Stimulated activated CD8-positive, alpha-beta memory T cell treated with anti-CD3 and anti-CD28 coated beads, Interleukin-12 subunit alpha, Interleukin-12 subunit beta, amount 100 ng/mL, for 24 hours (primary cell): Measurements from ENCODE around the gene ECHS1.
"Not testable (repeated sequence)": the region's sequence is repeated elsewhere in the genome, so short reads cannot be mapped to it uniquely, and the experiment has no call there.

Experiments
- DNase-seq: peaks from one replicate; pipeline ENCODE4 v3.0.0-alpha.2; 2020; ENCODE audit errors: extremely low read depth

The ECHS1 gene

DNA sequence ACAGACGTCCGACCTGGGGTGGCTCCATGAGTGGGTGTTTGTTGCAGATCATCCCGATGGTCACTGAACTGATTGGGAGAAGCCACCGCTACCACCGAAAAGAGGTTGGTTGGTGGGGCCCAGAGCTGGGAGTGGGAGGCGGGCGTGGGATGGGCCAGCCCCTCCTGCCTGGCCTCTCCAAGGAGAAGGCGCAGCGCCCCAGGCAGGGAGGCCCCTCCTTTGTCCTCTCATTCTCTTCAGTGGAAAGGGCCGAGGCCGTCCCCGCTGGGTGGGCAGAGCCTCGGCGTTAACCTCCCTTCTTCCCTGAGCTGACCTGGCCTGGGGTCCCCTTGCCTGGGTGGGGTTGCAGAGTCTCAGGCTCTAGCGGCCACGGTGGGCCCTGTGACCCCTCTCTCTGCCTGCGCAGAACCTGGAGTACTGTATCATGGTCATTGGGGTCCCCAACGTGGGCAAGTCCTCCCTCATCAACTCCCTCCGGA is 26.0 kb upstream of the ECHS1 start:
- DNase-seq, result no peak

- DNase-seq, result no peak
These were observed 24.8 kb upstream of the ECHS1 start for GRCh38 chr10:133397938-133398337.

DNA sequence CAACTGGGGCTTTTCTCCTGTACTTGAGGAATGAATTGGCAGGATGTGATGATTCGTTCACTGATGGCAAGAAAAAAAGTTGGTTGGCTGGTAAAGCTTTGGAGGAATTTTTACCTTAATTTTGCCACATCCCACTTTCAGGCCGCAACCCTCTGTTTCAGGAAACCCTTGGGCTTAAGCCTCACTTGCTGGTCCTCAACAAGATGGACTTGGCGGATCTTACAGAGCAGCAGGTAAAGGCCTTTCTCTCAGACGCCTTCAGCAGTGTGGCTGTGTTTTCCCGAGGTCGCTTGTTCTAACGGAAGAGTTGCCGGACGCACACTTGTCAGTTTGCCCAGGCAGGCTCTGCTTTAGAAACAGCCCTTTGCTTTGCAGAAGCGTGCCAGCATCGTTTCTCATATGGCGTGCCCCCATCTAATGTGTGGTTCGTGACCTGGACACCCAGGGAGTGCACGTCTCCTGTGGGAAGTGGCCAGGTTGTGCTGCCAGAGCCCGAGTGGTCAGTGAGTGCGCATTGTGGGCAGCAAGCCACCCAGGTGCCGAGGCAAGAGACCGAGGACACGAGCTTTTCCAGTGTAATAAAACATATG is 23.0 kb upstream of the ECHS1 start:
- DNase-seq, result no peak

DNA sequence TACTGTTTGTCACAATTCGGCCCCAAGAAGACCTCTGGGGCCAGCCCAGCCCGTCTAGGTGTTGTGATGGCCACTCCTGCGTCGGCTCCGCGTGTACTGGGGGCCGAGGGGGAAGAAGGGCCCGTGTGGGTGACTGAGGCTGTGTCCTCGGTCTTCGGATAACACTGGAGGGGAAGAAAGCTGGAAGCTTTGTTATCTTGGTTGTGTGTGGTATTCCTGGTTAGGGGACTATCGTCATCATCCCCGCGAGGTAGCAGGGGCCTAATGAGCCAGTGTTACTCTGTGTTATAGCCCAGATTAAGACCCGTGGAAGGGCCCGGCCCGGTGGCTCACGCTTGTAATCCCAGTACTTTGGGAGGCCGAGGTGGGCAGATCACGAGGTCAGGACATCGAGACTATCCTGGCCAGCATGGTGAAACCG is 21.7 kb upstream of the ECHS1 start:
- no peak for DNase-seq

GRCh38 chr10:133394064-133394663 is 21.0 kb upstream of the ECHS1 start, which contains the start of gene MTG1:
Gene MTG1 (plus strand): TSS chr10:133394157. CDS start chr10:133394221, 64 bp downstream.
- peak; percentile 84 for DNase-seq

DNA sequence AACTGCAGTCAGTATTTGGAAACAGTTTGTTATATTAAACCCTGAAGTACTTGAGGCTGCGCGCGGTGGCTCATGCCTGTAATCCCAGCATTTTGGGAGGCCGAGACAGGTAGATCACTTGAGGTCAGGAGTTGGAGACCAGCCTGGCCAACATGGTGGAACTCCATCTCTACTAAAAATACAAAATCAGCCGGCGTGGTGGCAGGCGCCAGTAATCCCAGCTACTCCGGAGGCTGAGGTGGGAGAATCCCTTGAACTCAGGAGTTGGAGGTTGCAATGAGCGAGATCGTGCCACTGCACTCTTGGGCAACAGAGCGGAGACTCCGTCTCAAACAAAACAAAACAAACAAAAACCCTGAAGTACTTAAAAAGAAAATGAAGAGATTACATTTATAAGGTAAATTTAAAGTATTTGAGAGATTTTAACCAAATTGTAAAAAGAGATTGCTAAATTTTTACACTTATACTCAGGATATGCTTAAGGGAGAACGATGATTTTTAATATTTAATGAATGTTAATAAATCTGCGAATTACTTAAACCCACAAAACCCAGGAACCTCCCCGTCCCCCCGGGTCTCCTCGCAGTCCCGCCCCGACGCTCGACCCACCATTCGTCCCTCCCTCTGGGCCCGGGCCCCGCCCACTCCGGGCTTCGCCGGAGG is 20.4 kb upstream of the ECHS1 start:
- DNase-seq, result no peak

DNA sequence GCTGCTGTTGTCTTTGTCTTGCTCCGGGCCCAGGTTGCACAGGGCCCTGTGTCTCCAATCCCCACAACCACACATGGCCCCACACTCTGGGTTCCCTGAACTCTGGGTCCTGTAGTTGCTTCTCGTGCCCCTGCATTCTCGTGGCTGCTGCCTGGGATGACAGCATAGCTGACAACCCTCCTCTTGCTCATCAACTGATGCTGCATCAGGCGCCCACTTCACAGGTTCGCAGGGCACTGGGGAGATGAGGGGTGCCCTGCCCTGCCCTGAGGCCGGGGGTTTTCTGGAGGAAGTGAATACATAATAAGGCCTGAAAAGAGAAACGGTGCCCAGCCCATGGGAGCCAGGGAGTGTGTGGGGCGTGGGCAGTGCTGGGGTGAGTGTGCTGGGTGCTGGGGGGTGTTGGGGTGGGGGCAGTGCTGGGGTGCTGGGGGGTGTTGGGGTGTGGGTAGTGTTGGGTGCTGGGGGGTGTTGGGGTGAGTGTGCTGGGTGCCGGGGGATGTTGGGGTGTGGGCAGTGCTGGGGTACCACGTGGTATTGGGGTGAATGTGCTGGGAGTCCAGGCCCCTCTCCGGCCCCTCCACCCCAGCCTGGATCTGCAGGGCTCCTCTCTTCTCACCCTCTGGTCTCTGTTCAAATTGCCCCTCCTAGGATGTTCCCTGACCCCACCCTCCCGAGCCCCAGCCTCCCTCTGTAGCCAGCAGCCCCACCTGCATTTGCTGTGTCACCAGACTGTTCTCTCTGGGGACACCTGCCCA is 18.8 kb upstream of the ECHS1 start:
- DNase-seq, result no peak

DNA sequence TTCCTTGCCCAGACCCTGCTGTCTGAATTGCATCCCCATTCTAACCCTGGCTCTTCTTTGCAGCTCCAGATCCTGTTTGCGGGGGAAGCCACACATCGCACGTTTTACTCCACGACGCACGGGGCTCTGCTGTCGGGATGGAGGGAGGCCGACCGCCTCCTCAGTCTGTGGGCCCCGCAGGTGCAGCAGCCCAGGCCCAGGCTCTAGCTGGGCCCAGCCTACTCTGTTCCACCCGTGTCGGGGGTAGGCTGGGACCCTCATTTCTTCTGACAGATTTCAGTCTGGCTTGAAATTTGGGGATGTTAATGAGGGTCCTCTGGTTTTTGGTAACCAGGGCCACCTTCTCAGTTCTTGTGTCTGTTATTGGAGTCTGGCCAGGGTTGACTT is 18.1 kb upstream of the ECHS1 start:
- DNase-seq, result no peak

DNA sequence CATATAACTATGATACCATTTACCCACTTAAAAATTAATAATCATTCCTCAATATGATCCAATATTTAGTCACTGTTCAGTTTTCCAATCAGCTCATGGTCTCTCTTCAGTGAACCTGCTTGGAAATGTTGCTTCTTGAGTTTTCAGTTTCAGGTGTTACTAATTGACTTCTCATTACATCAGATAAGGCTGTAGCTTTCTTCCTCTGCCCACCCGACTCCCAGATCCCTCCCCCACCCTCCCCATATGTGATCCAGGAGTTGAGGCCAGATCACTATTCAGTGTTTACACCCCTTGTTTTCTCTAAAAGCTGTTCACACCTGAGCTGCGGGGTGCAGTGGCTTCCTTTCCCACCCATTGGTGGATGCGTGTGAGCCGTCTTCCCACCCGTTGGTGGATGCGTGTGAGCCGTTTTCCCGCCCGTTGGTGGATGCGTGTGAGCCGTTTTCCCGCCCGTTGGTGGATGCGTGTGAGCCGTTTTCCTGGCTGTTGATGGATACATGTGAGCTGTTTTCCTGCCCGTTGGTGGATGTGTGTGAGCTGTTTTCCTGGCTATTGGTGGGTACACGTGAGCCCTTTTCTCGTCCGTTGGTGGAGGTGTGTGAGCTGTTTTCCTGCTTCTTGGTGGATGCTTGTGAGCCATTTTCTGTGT is 17.6 kb upstream of the ECHS1 start:
- DNase-seq, result no peak

DNA sequence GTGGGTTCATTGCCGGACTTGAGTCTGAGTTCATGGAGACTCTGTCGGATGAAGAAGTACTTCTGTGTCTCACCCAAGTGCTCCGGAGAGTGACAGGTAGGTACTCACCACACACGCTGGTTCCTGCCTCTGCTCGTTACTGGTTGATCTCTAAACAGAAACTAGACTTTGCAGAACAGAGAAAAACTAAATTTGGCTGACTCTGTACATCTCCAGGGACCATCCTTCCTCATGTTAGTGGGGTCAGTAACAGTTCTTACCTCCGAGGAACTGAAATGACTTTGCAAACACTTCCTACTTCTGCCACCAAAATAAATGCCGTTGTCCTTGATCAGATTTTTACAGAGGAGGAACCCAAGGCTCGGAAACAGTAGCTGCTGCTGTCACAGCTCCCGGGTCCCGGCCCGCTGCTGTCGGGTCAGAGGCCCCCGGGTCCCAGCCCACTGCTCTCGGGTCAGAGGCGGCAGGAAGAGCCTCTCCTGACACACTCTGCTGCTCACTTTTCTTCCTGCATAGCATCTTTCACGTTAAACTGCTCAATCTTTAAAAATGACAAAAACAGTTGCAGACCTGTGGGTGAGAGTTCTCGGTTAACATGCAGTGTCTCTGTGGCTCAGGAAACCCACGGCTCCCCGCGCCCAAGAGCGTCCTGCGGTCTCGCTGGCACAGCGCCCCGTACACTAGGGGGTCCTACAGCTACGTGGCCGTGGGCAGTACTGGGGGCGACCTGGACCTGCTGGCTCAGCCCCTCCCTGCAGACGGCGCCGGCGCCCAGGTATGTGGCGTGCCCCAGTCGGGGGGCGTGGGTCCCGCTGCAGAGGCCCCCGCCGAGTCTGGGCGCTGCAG is 16.0 kb upstream of the ECHS1 start:
- DNase-seq, result no peak

DNA sequence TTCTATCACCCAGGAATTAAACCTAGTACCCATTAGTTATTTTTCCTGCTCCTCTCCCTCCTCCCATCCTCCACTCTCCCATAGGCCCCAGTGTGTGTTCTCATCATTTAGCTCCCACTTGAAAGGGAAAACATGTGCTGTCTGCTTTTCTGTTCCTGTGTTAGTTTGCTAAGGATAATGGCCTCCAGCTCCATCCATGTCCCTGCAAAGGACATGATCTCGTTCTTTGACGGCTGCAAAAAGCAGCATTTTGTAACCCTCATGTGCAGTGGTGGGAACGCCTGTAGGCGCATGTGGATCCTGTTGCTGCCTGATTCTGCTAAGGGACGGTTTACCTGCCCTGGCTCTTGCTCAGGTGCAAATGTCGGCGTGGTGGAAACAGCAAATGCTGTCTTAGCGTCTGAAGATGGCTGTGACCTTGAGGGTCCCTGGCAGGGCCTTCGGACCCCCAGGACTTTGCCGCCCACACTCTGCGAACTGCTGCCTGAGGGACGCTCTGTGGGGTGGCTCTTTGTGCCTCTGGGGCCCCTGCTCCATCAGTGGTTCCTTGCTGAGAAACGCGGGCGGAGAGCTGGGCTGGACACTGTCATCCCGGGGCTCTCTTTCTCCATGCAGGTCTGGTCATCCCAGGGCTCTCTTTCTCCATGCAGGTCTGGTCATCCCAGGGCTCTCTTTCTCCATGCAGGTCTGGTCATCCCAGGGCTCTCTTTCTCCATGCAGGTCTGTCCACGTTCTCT is 15.2 kb upstream of the ECHS1 start:
- no peak for DNase-seq

DNA sequence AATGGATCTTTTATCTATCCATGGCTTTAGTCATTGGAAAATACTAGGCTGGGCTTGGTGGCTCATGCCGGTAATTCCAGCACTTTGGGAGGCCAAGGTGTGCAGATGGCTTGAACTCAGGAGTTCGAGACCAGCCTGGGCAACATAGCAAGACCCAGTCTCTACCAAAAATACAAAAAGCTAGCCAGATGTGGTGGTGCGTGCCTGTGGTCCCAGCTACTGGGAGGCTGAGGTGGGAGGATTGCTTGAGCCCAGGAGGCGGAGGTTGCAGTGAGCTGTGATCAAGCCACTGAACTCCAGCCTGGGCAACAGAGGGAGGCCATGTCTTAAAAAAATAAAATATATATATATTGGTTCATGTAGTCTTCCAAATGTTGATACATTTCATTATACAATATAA is 13.8 kb upstream of the ECHS1 start:
- not testable (repeated sequence) for DNase-seq

- DNase-seq, result no peak
These were observed 12.1 kb upstream of the ECHS1 start for GRCh38 chr10:133385214-133385613.

DNA sequence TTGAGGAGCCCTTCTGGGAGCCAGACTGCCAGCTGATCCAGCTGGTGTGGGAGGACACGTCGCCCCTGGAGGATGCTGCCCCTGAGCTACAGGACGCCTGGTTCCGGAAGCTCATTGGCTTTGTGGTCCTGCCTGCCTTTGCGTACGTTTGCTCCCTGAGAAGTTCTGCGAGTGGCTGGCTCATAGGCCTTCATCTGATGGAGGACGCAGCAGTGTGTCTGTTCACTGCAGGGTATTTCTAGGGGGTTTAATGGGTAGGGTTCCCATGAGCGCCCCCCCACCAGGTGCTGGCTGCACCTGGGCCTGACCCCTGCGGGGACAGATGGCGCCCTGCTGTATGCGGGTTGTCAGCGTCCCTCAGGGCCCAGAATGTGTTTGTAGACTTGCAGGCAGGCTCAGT is 10.9 kb upstream of the ECHS1 start:
- DNase-seq, result no peak

GRCh38 chr10:133383551-133383950 is 10.4 kb upstream of the ECHS1 start:
- no peak for DNase-seq

- DNase-seq, result no peak
These were observed 7.9 kb upstream of the ECHS1 start for GRCh38 chr10:133381036-133381435.

DNA sequence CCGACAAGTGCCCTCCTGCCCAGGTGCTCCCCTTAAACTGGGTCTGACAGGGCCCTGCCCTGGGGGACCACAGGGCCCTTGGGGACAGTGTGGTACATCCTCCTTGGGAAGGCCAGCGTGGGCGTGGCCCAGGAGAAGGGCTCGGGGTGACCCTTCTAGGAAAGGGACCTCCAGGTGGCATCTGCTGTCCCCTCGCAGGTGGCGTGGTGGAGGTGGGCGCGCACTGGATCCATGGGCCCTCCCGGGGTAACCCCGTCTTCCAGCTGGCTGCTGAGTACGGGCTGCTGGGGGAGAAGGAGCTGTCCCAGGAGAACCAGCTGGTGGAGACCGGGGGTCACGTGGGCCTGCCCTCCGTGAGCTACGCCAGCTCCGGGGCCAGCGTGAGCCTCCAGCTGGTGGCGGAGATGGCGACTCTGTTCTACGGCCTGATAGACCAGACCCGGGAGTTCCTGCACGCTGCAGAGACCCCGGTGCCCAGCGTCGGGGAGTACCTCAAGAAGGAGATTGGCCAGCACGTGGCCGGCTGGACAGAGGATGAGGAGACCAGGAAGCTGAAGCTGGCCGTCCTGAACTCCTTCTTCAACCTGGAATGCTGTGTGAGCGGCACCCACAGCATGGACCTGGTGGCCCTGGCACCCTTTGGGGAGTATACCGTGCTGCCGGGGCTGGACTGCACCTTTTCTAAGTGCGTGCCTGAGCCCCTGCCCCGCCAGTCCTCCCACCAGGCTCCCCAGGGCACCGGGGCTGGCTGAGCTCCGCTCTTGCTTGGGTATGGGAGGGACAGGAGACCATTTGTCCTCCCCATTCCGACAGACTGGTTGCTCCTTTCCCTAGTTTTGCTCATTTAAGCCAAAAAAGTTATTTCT is 6.9 kb upstream of the ECHS1 start:
- no peak for DNase-seq

GRCh38 chr10:133379152-133379800 is 6.1 kb upstream of the ECHS1 start, which contains the start of gene PAOX:
Gene PAOX (plus strand): TSS chr10:133379262. CDS start chr10:133379317, 55 bp downstream.
- DNase-seq, result no peak
